H9 (cell line): ENCODE data around the gene ZBTB25. TPM values are rescaled to one million over a fixed set of nuclear protein-coding genes. Genes with fewer than 3 reads are reported as not detected.
A peak's percentile ranks its signal among the peaks of the same experiment; 100 is the strongest.

Source experiments
- DNase-seq: peaks from one replicate; pipeline ENCODE4 v3.0.0-alpha.2; 2017
- H2AFZ ChIP-seq: one replicate; pipeline ENCODE4 v1.6.1; 2013; ENCODE audit warnings: mild to moderate bottlenecking, low read length, control low read depth, moderate library complexity
- H2AK5ac ChIP-seq: 2 replicates; pipeline ENCODE4 v1.6.1; 2013; ENCODE audit warnings: low read length, control low read depth, mixed read lengths; ENCODE audit not compliant: insufficient read length
- H2BK120ac ChIP-seq: one replicate; pipeline ENCODE4 v1.6.1; 2013; ENCODE audit warnings: low read depth, mild to moderate bottlenecking, low read length, control low read depth, inconsistent platforms; ENCODE audit not compliant: poor library complexity, severe bottlenecking
- H2BK12ac ChIP-seq: 2 replicates; pipeline ENCODE4 v1.6.1; 2013; ENCODE audit warnings: low read length, control low read depth, mixed read lengths, low read depth; ENCODE audit not compliant: insufficient read length
- H2BK15ac ChIP-seq: 2 replicates; pipeline ENCODE4 v1.6.1; 2013; ENCODE audit warnings: low read depth, low read length, control low read depth
- H2BK20ac ChIP-seq: one replicate; pipeline ENCODE4 v1.6.1; 2013; ENCODE audit warnings: low read depth, mild to moderate bottlenecking, low read length, control low read depth, inconsistent platforms; ENCODE audit not compliant: poor library complexity, severe bottlenecking
- H2BK5ac ChIP-seq: 2 replicates; pipeline ENCODE4 v1.6.1; 2013; ENCODE audit warnings: low read length, control low read depth, mixed read lengths; ENCODE audit not compliant: insufficient read length
- H3K14ac ChIP-seq: 2 replicates; pipeline ENCODE4 v1.6.1; 2013; ENCODE audit warnings: low read length, control low read depth; ENCODE audit not compliant: insufficient read depth
- H3K18ac ChIP-seq: 2 replicates; pipeline ENCODE4 v1.6.1; 2013; ENCODE audit warnings: low read depth, mild to moderate bottlenecking, mixed read lengths, low read length, control low read depth; ENCODE audit not compliant: insufficient read length
- H3K23ac ChIP-seq: 2 replicates; pipeline ENCODE4 v1.6.1; 2013; ENCODE audit warnings: low read length, control low read depth, mixed read lengths, low read depth; ENCODE audit not compliant: insufficient read length
- H3K23me2 ChIP-seq: 2 replicates; pipeline ENCODE4 v1.6.1; 2013; ENCODE audit warnings: low read depth, mild to moderate bottlenecking, mixed read lengths, low read length, control low read depth; ENCODE audit not compliant: insufficient read length, poor library complexity, severe bottlenecking
- H3K27ac ChIP-seq: 2 replicates; pipeline ENCODE4 v1.5.1; 2013; ENCODE audit warnings: low read length, control low read depth, mixed read lengths, low read depth; ENCODE audit not compliant: insufficient read length
- H3K27me3 ChIP-seq: 2 replicates; pipeline ENCODE4 v1.6.1; 2013; ENCODE audit warnings: low read length, control low read depth, inconsistent platforms; ENCODE audit not compliant: insufficient read depth
- H3K4ac ChIP-seq: 2 replicates; pipeline ENCODE4 v1.6.1; 2013; ENCODE audit warnings: low read depth, mild to moderate bottlenecking, control low read depth, inconsistent platforms, low read length, moderate library complexity
- H3K4me1 ChIP-seq: 2 replicates; pipeline ENCODE4 v1.6.1; 2013; ENCODE audit warnings: low read length, control low read depth, inconsistent platforms; ENCODE audit not compliant: insufficient read depth
- H3K4me2 ChIP-seq: 2 replicates; pipeline ENCODE4 v1.6.1; 2013; ENCODE audit warnings: low read length, control low read depth, mixed read lengths; ENCODE audit not compliant: insufficient read length, insufficient read depth
- H3K56ac ChIP-seq: 2 replicates; pipeline ENCODE4 v1.6.1; 2013; ENCODE audit warnings: low read depth, mild to moderate bottlenecking, mixed read lengths, low read length, control low read depth; ENCODE audit not compliant: insufficient read length
- H3K79me1 ChIP-seq: 2 replicates; pipeline ENCODE4 v1.6.1; 2013; ENCODE audit warnings: low read depth, mild to moderate bottlenecking, moderate library complexity, low read length, control low read depth, inconsistent platforms; ENCODE audit not compliant: insufficient read depth, poor library complexity, severe bottlenecking
- H3K79me2 ChIP-seq: 2 replicates; pipeline ENCODE4 v1.6.1; 2013; ENCODE audit warnings: low read length, control low read depth, inconsistent platforms; ENCODE audit not compliant: insufficient read depth
- H3K9ac ChIP-seq: 2 replicates; pipeline ENCODE4 v1.6.1; 2013; ENCODE audit warnings: low read length, control low read depth, mixed read lengths; ENCODE audit not compliant: insufficient read length; ENCODE audit errors: extremely low read depth
- H3K9me3 ChIP-seq: one replicate; pipeline ENCODE4 v1.6.1; 2013; ENCODE audit warnings: low read depth, low read length, inconsistent platforms; ENCODE audit not compliant: control insufficient read depth
- H3T11ph ChIP-seq: one replicate; pipeline ENCODE4 v1.6.1; 2013; ENCODE audit warnings: mild to moderate bottlenecking, low read length, control low read depth, inconsistent platforms
- H4K20me1 ChIP-seq: one replicate; pipeline ENCODE4 v1.6.1; 2013; ENCODE audit not compliant: control insufficient read depth, insufficient read length, insufficient read depth
- H4K5ac ChIP-seq: 2 replicates; pipeline ENCODE4 v1.6.1; 2013; ENCODE audit warnings: low read depth, mild to moderate bottlenecking, mixed read lengths, low read length, control low read depth; ENCODE audit not compliant: insufficient read length
- H4K8ac ChIP-seq: replicated peaks from 2 replicates; pipeline ENCODE4 v1.6.1; 2013; ENCODE audit warnings: low read length, control low read depth, mixed read lengths, low read depth; ENCODE audit not compliant: insufficient read length
- H4K91ac ChIP-seq: 2 replicates; pipeline ENCODE4 v1.6.1; 2013; ENCODE audit warnings: low read depth, mild to moderate bottlenecking, moderate library complexity, mixed read lengths, low read length, control low read depth; ENCODE audit not compliant: insufficient read length
- H3K27ac Mint-ChIP-seq, 3 experiments: 2 replicates in 2 of 3; 3 replicates in 1 of 3; pipeline ENCODE4 v1.8.0; 2020 to 2021; ENCODE audit warnings: mixed read lengths in 3 of 3, mild to moderate bottlenecking in 1 of 3, moderate library complexity in 1 of 3
- H3K27me3 Mint-ChIP-seq: 2 replicates; pipeline ENCODE4 v1.8.0; 2021; ENCODE audit warnings: low read depth, mild to moderate bottlenecking, moderate library complexity, mixed read lengths
- H3K36me3 Mint-ChIP-seq, 3 experiments: 2 replicates in 2 of 3; 3 replicates in 1 of 3; pipeline ENCODE4 v1.8.0; 2020 to 2021; ENCODE audit warnings: low read depth in 3 of 3, mixed read lengths in 3 of 3; ENCODE audit not compliant: insufficient read depth in 1 of 3
- H3K4me1 Mint-ChIP-seq, 2 experiments: 2 replicates each; pipeline ENCODE4 v1.8.0; 2020; ENCODE audit warnings: mixed read lengths in 2 of 2
- H3K4me3 Mint-ChIP-seq, 2 experiments: 2 replicates in 1 of 2; 3 replicates in 1 of 2; pipeline ENCODE4 v1.8.0; 2020 to 2021; ENCODE audit warnings: mild to moderate bottlenecking in 2 of 2, mixed read lengths in 2 of 2, moderate library complexity in 1 of 2
- H3K9me3 Mint-ChIP-seq, 2 experiments: 2 replicates in 1 of 2; 3 replicates in 1 of 2; pipeline ENCODE4 v1.8.0; 2020; ENCODE audit warnings: mild to moderate bottlenecking in 2 of 2, mixed read lengths in 2 of 2, moderate library complexity in 1 of 2
- WGBS: extraction: QIAGEN DNeasy Blood & Tissue Kit; methylation state at CpG from one replicate; pipeline ENCODE4 v1.1.7; 2013; ENCODE audit warnings: missing lambda C conversion rate, low lambda C conversion rate, mixed read lengths; ENCODE audit not compliant: insufficient read length; ENCODE audit errors: extremely low coverage; 5-methylcytosine and 5-hydroxymethylcytosine counted together
- total RNA-seq: library from RNA; stranded (reverse); gene quantifications from 2 replicates; pipeline ENCODE4 v1.2.1, GENCODE V29; 2021
- TF ChIP-seq, protein P1 (sequence below): fragments of 200-600 bp; sonication (generic); conservative IDR thresholded peaks from 3 replicates; pipeline ENCODE4 v1.8.0; 2021; ENCODE audit warnings: antibody characterized with exemption, mild to moderate bottlenecking

Gene ZBTB25
- total RNA-seq, 1 experiment from 2014 or later = 8.2 TPM

- H3K9me3 Mint-ChIP-seq = no peaks in the 10 kb centered on the region
- DNase-seq = peak; percentile 66
- H4K91ac ChIP-seq = no peak overlapping the region
- H3K56ac ChIP-seq = no peak overlapping the region
- H3K27me3 Mint-ChIP-seq = no peaks in the 10 kb centered on the region
- no peak overlapping the region for H2BK15ac ChIP-seq
- no peaks in the 10 kb centered on the region for H3K79me1 ChIP-seq
- H3K4me3 Mint-ChIP-seq = no peak overlapping the region
- H3T11ph ChIP-seq = no peak overlapping the region
- H3K27me3 ChIP-seq = no peaks in the 10 kb centered on the region
- no peak overlapping the region for H3K27ac ChIP-seq
- no peak overlapping the region for H2BK20ac ChIP-seq
- peak overlapping the region; percentile 68 to 95 (median 71); a peak in 5 of 7 replicates for H3K27ac Mint-ChIP-seq
- peaks cover 13 to 68% (median 37%) of the 10 kb centered on the region in 3 experiments; a peak in 6 of 7 replicates for H3K36me3 Mint-ChIP-seq
- no peak overlapping the region for H3K18ac ChIP-seq
- no peak overlapping the region for H2BK120ac ChIP-seq
- H2BK12ac ChIP-seq = no peak overlapping the region
- H3K9me3 ChIP-seq = no peaks in the 10 kb centered on the region
- H3K4me1 Mint-ChIP-seq = peaks cover 14 to 15% of the 10 kb centered on the region in 2 experiments
- no peak overlapping the region for H4K8ac ChIP-seq
- H3K4me2 ChIP-seq = no peak overlapping the region
- no peak overlapping the region for H2AFZ ChIP-seq
- no peaks in the 10 kb centered on the region for H3K23me2 ChIP-seq
- no peak overlapping the region for H3K14ac ChIP-seq
- peaks cover 3% of the 10 kb centered on the region; the same call in 1 of the 2 replicates for H3K79me2 ChIP-seq
- H4K5ac ChIP-seq = no peak overlapping the region
- H2AK5ac ChIP-seq = no peak overlapping the region
- no peak overlapping the region for H2BK5ac ChIP-seq
- H3K23ac ChIP-seq = no peak overlapping the region
- TF ChIP-seq, protein P1, sequence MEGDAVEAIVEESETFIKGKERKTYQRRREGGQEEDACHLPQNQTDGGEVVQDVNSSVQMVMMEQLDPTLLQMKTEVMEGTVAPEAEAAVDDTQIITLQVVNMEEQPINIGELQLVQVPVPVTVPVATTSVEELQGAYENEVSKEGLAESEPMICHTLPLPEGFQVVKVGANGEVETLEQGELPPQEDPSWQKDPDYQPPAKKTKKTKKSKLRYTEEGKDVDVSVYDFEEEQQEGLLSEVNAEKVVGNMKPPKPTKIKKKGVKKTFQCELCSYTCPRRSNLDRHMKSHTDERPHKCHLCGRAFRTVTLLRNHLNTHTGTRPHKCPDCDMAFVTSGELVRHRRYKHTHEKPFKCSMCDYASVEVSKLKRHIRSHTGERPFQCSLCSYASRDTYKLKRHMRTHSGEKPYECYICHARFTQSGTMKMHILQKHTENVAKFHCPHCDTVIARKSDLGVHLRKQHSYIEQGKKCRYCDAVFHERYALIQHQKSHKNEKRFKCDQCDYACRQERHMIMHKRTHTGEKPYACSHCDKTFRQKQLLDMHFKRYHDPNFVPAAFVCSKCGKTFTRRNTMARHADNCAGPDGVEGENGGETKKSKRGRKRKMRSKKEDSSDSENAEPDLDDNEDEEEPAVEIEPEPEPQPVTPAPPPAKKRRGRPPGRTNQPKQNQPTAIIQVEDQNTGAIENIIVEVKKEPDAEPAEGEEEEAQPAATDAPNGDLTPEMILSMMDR = no peak
- no peaks in the 10 kb centered on the region for H4K20me1 ChIP-seq
- no peak overlapping the region for H3K4ac ChIP-seq
- H3K9ac ChIP-seq = no peak overlapping the region
- no peaks in the 10 kb centered on the region for H3K4me1 ChIP-seq
- WGBS = no CpG with 5 or more reads among the region's 5 CpGs
These were observed 93.4 kb downstream of the ZBTB25 start for GRCh38 chr14:64410084-64410774.
